GM12878 (cell line): ENCODE measurements around the gene ACTA2. TPM values are rescaled to one million over a fixed set of nuclear protein-coding genes. Genes with fewer than 3 reads are reported as not detected.

ENCODE experiments used
- ATAC-seq: fragments of 200-7000 bp; cut with Tn5 transposase; 3 replicates; pipeline ENCODE4 v1.9.1; 2020; ENCODE audit warnings: mild to moderate bottlenecking, moderate library complexity
- BruUV-seq: library from RNA; stranded (reverse); fragments of 400-500 nt; replicated peaks from 2 replicates; lab custom pipeline; 2021; lab: Mats Ljungman, UMichigan
- CTCF ChIA-PET: fragments of 300-600 bp; sonication (Branson Sonifier 250); formaldehyde crosslinking; extraction: SDS; loops from one replicate; lab custom pipeline; 2021; ENCODE audit warnings: inconsistent platforms; lab: Yijun Ruan, JAX
- POLR2A ChIA-PET: fragments of 350-600 bp; formaldehyde crosslinking; extraction: SDS; loops from one replicate; lab custom pipeline; 2021; ENCODE audit warnings: inconsistent platforms; lab: Charles Lee
- RAD21 ChIA-PET: fragments of 300-600 bp; sonication (Branson Sonifier 250); formaldehyde crosslinking; loops from one replicate; lab custom pipeline; 2023; ENCODE audit warnings: antibody characterized with exemption; ENCODE audit not compliant: unreplicated experiment; lab: Charles Lee
- SMC1A ChIA-PET: fragments of 300-600 bp; sonication (Branson Sonifier 250); formaldehyde crosslinking; loops from one replicate; lab custom pipeline; 2023; ENCODE audit not compliant: unreplicated experiment, uncharacterized antibody; lab: Charles Lee
- DNase-seq: peaks from one replicate; pipeline ENCODE4 v3.0.0-alpha.2; 2011; ENCODE audit warnings: low read depth, low spot score
- FAIRE-seq: peaks from 3 replicates; lab custom pipeline; 2011; peaks lifted over from hg19 to GRCh38; lab: Jason Lieb, UNC
- H2AFZ ChIP-seq: 2 replicates; pipeline ENCODE4 v1.6.0; 2011; ENCODE audit warnings: low read depth, low read length, control low read depth; ENCODE audit not compliant: control insufficient read depth
- H3K27ac ChIP-seq: 2 replicates; pipeline ENCODE4 v1.5.1; 2011; ENCODE audit warnings: control low read depth; ENCODE audit not compliant: control insufficient read depth, insufficient read depth
- H3K27me3 ChIP-seq, 2 experiments: replicated peaks in 1 of 2; 2 replicates each; pipeline versions ENCODE4 v1.6.0 to v1.6.1; 2011; ENCODE audit warnings: low read length in 1 of 2; ENCODE audit not compliant: control insufficient read depth in 2 of 2, insufficient read depth in 2 of 2
- H3K36me3 ChIP-seq, 2 experiments: 2 replicates each; pipeline ENCODE4 v1.5.1; 2011; ENCODE audit warnings: low read length in 1 of 2; ENCODE audit not compliant: control insufficient read depth in 2 of 2, insufficient read depth in 2 of 2
- H3K4me1 ChIP-seq: 2 replicates; pipeline ENCODE4 v1.6.1; 2011; ENCODE audit warnings: mild to moderate bottlenecking, low read length, moderate library complexity, mixed read lengths; ENCODE audit not compliant: control insufficient read depth, insufficient read depth
- H3K4me2 ChIP-seq: 2 replicates; pipeline ENCODE4 v1.6.0; 2011; ENCODE audit warnings: control low read depth; ENCODE audit not compliant: control insufficient read depth, insufficient read depth
- H3K4me3 ChIP-seq: fragments of 200-600 bp; sonication (generic); 2 replicates; pipeline ENCODE4 v1.5.1; 2016
- H3K79me2 ChIP-seq: 2 replicates; pipeline ENCODE4 v1.6.0; 2011; ENCODE audit warnings: low read length; ENCODE audit not compliant: control insufficient read depth, insufficient read depth
- H3K9ac ChIP-seq: 2 replicates; pipeline ENCODE4 v1.8.0; 2011; ENCODE audit warnings: low read length, control low read depth, mixed read lengths; ENCODE audit not compliant: control insufficient read depth, insufficient read depth
- H3K9me3 ChIP-seq: replicated peaks from 3 replicates; pipeline ENCODE4 v1.5.1; 2011; ENCODE audit warnings: mild to moderate bottlenecking, low read length; ENCODE audit not compliant: control insufficient read depth, insufficient read depth
- H4K20me1 ChIP-seq: 2 replicates; pipeline ENCODE4 v1.6.0; 2011; ENCODE audit not compliant: control insufficient read depth, insufficient read depth
- BACH1 ChIP-seq: fragments of 450-650 bp; IDR thresholded peaks from 2 replicates; pipeline ENCODE4 v1.6.1; 2017; ENCODE audit warnings: mild to moderate bottlenecking, borderline replicate concordance
- CHD1 ChIP-seq: IDR thresholded peaks from 2 replicates; pipeline ENCODE4 v1.6.1; 2012; ENCODE audit warnings: low read depth, low read length, improper control_type of control experiment
- CHD4 ChIP-seq: fragments of 200-600 bp; sonication (generic); IDR thresholded peaks from 2 replicates; pipeline ENCODE4 v1.6.1; 2016; ENCODE audit warnings: mild to moderate bottlenecking
- FOXM1 ChIP-seq: IDR thresholded peaks from 2 replicates; pipeline ENCODE4 v1.6.1; 2012; ENCODE audit warnings: low read depth, mild to moderate bottlenecking, inconsistent platforms, low read length, moderate library complexity
- NFIC ChIP-seq: IDR thresholded peaks from 2 replicates; pipeline ENCODE4 v1.6.1; 2012; ENCODE audit warnings: low read depth, mild to moderate bottlenecking, inconsistent platforms, low read length, moderate library complexity
- SMARCA5 ChIP-seq: fragments of 450-650 bp; IDR thresholded peaks from 2 replicates; pipeline ENCODE4 v1.6.1; 2017; ENCODE audit warnings: mild to moderate bottlenecking
- SP1 ChIP-seq: IDR thresholded peaks from one replicate; pipeline ENCODE4 v1.6.1; 2011; ENCODE audit warnings: low read depth, low read length
- SPI1 ChIP-seq: IDR thresholded peaks from 2 replicates; pipeline ENCODE4 v1.6.1; 2011; ENCODE audit warnings: low read depth, mild to moderate bottlenecking, low read length, moderate library complexity, borderline replicate concordance; ENCODE audit not compliant: insufficient read depth
- TBL1XR1 ChIP-seq: IDR thresholded peaks from 2 replicates; pipeline ENCODE4 v1.6.1; 2012; ENCODE audit warnings: low read depth, low read length, improper control_type of control experiment
- WGBS: methylation state at CpG from one replicate; pipeline ENCODE4 v1.1.6; 2016; ENCODE audit warnings: low lambda C conversion rate; ENCODE audit not compliant: insufficient replicate concordance, insufficient coverage; ENCODE audit errors: missing lambda C conversion rate; 5-methylcytosine and 5-hydroxymethylcytosine counted together
- in situ Hi-C: fragments of 300-500 bp; cut with MboI; formaldehyde crosslinking; loops from 9 replicates; pipeline ENCODE4 v1.14.3; 2018; ENCODE audit warnings: mixed read lengths
- intact Hi-C: fragments of 100-400 bp; cut with micrococcal nuclease; formaldehyde crosslinking; loops from one replicate; pipeline ENCODE4 v1.14.2; 2022; ENCODE audit not compliant: unreplicated experiment
- polyA plus RNA-seq, 11 experiments: library from polyadenylated mRNA; depleted of rRNA in 4 of 11; unstranded in 6 of 11; stranded (reverse) in 5 of 11; fragments of >200 nt; fragmentation: Nextera tagmentation in 4 of 11; fragmentation: Illumina TruSeq in 1 of 11; extraction: Ambion mirVana in 4 of 11; extraction: Trizol in 1 of 11; gene quantifications; 1 replicate in 1 of 11; 2 replicates in 10 of 11; pipeline versions ENCODE4 v1.2.1 to v1.2.3, GENCODE V29; 2011 to 2016; ENCODE audit warnings: inconsistent platforms in 2 of 11, missing spikeins in 2 of 11, low read depth in 1 of 11
- total RNA-seq, 4 experiments: library from RNA; depleted of rRNA in 3 of 4; stranded (reverse); fragments of >200 nt in 3 of 4; fragmentation: Illumina TruSeq in 1 of 4; extraction: Trizol in 1 of 4; gene quantifications; 2 replicates each; pipeline versions ENCODE4 v1.2.1 to v1.2.3, GENCODE V29; 2013 to 2021
- TF ChIP-seq, protein P1 (sequence below): fragments of 450-650 bp; IDR thresholded peaks from 2 replicates; pipeline ENCODE4 v1.6.1; 2017; ENCODE audit warnings: antibody characterized with exemption, mild to moderate bottlenecking, moderate library complexity
- TF ChIP-seq, protein P2 (sequence below): IDR thresholded peaks from 2 replicates; pipeline ENCODE4 v1.6.1; 2011; ENCODE audit warnings: borderline replicate concordance, low read depth, mild to moderate bottlenecking, moderate library complexity, mixed read lengths, low read length; ENCODE audit not compliant: insufficient read depth; ENCODE audit errors: extremely low read length
- TF ChIP-seq, protein P3 (sequence below): IDR thresholded peaks from 2 replicates; pipeline ENCODE4 v1.6.1; 2012; ENCODE audit warnings: low read length, inconsistent platforms

Gene ACTA2
- total and polyA plus RNA-seq, 10 of the 15 experiments (the other 5 are each of a cell fraction or from before 2014, with no cell fraction given), result 7.4 to 78.2 (median 32.4) TPM

DNA sequence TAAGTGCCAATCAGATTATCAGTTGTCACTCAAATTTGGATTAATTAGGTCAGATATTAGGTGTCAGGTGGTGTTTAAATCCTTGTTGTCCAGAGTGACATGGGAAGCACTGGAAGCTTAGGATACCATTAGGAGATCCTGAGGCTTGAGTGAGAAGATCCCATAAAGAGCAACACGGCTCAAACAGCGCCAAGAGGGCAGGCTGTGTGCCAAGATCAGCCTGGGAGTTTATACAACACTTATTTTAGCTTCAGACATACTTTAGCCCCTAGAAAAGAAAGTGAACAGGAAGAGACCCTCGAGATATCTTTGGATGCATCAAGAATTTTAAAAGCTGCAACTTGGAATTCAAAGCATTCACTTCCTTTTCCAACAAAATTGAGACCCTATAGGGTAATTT is 14.2 kb upstream of the ACTA2 start:
- Histone ChIP-seq H3K4me2 (no peak overlapping the region), H2AFZ (no peak overlapping the region), H3K4me3 (no peak overlapping the region), H3K4me1 (no peaks in the 10 kb centered on the region)
- CTCF ChIA-PET, result interaction anchor here (0.7 kb wide), 1 partner anchor 22 kb away, joined by 3 read pairs; no protein-coding TSS in a partner anchor
- no TSS peak for BruUV-seq
- FAIRE-seq, result no peak
- intact Hi-C loops, result no loop called here
- TF ChIP-seq FOXM1 (no peak), NFIC (no peak), CHD1 (no peak), SP1 (no peak), SPI1 (no peak), CHD4 (no peak), TBL1XR1 (no peak), BACH1 (no peak), SMARCA5 (no peak)
- TF ChIP-seq, protein P1, sequence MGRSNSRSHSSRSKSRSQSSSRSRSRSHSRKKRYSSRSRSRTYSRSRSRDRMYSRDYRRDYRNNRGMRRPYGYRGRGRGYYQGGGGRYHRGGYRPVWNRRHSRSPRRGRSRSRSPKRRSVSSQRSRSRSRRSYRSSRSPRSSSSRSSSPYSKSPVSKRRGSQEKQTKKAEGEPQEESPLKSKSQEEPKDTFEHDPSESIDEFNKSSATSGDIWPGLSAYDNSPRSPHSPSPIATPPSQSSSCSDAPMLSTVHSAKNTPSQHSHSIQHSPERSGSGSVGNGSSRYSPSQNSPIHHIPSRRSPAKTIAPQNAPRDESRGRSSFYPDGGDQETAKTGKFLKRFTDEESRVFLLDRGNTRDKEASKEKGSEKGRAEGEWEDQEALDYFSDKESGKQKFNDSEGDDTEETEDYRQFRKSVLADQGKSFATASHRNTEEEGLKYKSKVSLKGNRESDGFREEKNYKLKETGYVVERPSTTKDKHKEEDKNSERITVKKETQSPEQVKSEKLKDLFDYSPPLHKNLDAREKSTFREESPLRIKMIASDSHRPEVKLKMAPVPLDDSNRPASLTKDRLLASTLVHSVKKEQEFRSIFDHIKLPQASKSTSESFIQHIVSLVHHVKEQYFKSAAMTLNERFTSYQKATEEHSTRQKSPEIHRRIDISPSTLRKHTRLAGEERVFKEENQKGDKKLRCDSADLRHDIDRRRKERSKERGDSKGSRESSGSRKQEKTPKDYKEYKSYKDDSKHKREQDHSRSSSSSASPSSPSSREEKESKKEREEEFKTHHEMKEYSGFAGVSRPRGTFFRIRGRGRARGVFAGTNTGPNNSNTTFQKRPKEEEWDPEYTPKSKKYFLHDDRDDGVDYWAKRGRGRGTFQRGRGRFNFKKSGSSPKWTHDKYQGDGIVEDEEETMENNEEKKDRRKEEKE, result no peak
- TF ChIP-seq, protein P2, sequence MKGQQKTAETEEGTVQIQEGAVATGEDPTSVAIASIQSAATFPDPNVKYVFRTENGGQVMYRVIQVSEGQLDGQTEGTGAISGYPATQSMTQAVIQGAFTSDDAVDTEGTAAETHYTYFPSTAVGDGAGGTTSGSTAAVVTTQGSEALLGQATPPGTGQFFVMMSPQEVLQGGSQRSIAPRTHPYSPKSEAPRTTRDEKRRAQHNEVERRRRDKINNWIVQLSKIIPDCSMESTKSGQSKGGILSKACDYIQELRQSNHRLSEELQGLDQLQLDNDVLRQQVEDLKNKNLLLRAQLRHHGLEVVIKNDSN, result no peak
- TF ChIP-seq, protein P3, sequence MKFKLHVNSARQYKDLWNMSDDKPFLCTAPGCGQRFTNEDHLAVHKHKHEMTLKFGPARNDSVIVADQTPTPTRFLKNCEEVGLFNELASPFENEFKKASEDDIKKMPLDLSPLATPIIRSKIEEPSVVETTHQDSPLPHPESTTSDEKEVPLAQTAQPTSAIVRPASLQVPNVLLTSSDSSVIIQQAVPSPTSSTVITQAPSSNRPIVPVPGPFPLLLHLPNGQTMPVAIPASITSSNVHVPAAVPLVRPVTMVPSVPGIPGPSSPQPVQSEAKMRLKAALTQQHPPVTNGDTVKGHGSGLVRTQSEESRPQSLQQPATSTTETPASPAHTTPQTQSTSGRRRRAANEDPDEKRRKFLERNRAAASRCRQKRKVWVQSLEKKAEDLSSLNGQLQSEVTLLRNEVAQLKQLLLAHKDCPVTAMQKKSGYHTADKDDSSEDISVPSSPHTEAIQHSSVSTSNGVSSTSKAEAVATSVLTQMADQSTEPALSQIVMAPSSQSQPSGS, result no peak
- TF ChIP-seq, all 136 proteins: peak for 0
- WGBS, result 65% methylated on average over 3 of the region's 3 CpGs
- in situ Hi-C loops, result no loop called here
- POLR2A ChIA-PET, result no interaction called here
- Histone ChIP-seq H3K27me3 (no peaks in the 10 kb centered on the region), H4K20me1 (no peaks in the 10 kb centered on the region), H3K9me3 (no peaks in the 10 kb centered on the region), H3K79me2 (no peaks in the 10 kb centered on the region), H3K36me3 (no peaks in the 10 kb centered on the region), H3K9ac (no peak overlapping the region), H3K27ac (no peak overlapping the region)
- SMC1A ChIA-PET, result interaction anchor here (0.5 kb wide), 1 partner anchor 156 kb away, joined by 3 read pairs; no protein-coding TSS in a partner anchor
- ATAC-seq, result no peak
- DNase-seq, result no peak
- RAD21 ChIA-PET, result interaction anchor here (1.0 kb wide), 1 partner anchor 20 kb away, joined by 3 read pairs; no protein-coding TSS in a partner anchor
